ENCODE results near the gene TTC23. TPM values are rescaled to one million over a fixed set of nuclear protein-coding genes. Genes with fewer than 3 reads are reported as not detected.

Gene TTC23
- total and polyA plus RNA-seq, 9 of the 15 experiments (the other 6 are each of a cell fraction or from before 2014, with no cell fraction given), result 0.41 to 4.5 (median 2.5) TPM

DNA sequence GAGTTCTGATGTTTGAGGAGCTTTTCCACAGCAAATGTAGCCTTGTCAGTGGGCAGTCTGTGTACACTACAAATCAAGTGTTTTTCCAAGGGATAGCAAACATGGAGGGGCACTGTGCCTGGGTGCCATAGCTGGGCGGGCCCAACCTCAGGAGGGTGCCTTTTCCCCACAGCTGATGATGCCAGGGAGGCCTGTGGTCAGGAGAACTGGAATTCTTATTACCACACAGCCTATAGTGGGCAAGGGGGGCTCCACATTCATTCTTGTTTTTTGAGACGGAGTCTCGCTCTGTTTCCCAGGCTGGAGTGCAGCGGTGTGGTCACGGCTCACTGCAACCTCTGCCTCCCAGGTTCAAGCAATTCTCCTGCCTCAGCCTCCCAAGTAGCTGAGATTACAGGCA, 102.7 kb downstream of the TTC23 start:
- Histone ChIP-seq H3K9me1 (ENCODE audit: control insufficient read depth, insufficient read depth, low read length) (no peaks in the 10 kb centered on the region), H3K27ac (ENCODE audit: extremely low read depth, low read depth, low read length) (no peak overlapping the region), H3K4me2 (ENCODE audit: insufficient read depth, low read length) (no peak overlapping the region), H3K36me3 (ENCODE audit: control insufficient read depth, insufficient read depth, low read length) (no peaks in the 10 kb centered on the region), H3K79me2 (ENCODE audit: control insufficient read depth, insufficient read depth, low read length) (no peaks in the 10 kb centered on the region), H3K9ac (ENCODE audit: insufficient read depth in 1 of 2, low read depth in 2 of 2, low read length in 2 of 2) (no peak overlapping the region), H4K20me1 (replicated peaks; ENCODE audit: control insufficient read depth, insufficient read depth, low read length) (no peaks in the 10 kb centered on the region), H3K9me3 (replicated peaks; ENCODE audit: control insufficient read depth, insufficient read depth, low read depth, low read length) (no peaks in the 10 kb centered on the region), H3K27me3 (ENCODE audit: control insufficient read depth in 2 of 2, insufficient read depth in 2 of 2, low read length in 2 of 2) (peaks cover 0 to 11% of the 10 kb centered on the region in 2 experiments; a peak in 2 of 5 replicates), H3K4me3 (no peak overlapping the region), H2AFZ (ENCODE audit: low read depth, low read length) (no peak overlapping the region), H3K4me1 (replicated peaks in 1 of 2; ENCODE audit: control insufficient read depth in 2 of 2, insufficient read depth in 2 of 2, low read length in 2 of 2) (no peaks in the 10 kb centered on the region)
- BruUV-seq (replicated peaks), result no TSS peak
- intact Hi-C loops (cut with micrococcal nuclease) (no loop called here), in situ Hi-C loops (cut with MboI) (no loop called here)
- FAIRE-seq (no peak), ATAC-seq (no peak), DNase-seq (ENCODE audit: extremely low read depth in 1 of 4, low spot score in 3 of 4) (no peak)
- POLR2A ChIA-PET, result no interaction called here
- 0% methylated on average over 1 of the region's 5 CpGs for WGBS (ENCODE audit: insufficient coverage, low coverage, missing lambda C conversion rate)
- CTCF ChIA-PET (ENCODE audit: low intra/inter-chr PET ratio), result no interaction called here
- no peak for TF ChIP-seq MGA (IDR thresholded peaks at IDR 0.05)
- TF ChIP-seq MAFF (IDR thresholded peaks at IDR 0.05; ENCODE audit: low read length), result no peak
- no peak for TF ChIP-seq CHCHD3 (CRISPR knock-in tag; IDR thresholded peaks at IDR 0.05)
- TF ChIP-seq ZNF436 (CRISPR knock-in tag; IDR thresholded peaks at IDR 0.05), result no peak
- TF ChIP-seq UBTF (IDR thresholded peaks at IDR 0.05; ENCODE audit: borderline replicate concordance in 1 of 2, low read depth in 2 of 2, low read length in 2 of 2), result no peak
- no peak for TF ChIP-seq ZSCAN29 (IDR thresholded peaks at IDR 0.05)
- TF ChIP-seq NFXL1 (CRISPR knock-in tag; IDR thresholded peaks at IDR 0.05), result no peak
- no peak for TF ChIP-seq ZBTB12 (CRISPR knock-in tag; IDR thresholded peaks at IDR 0.05)

Measured in K562 (cell line).